ENCODE results near the gene LRRC3.

Gene LRRC3

GRCh38 chr21:44440241-44441040, 14.9 kb upstream of the LRRC3 start:
- no peak for DNase-seq

DNA sequence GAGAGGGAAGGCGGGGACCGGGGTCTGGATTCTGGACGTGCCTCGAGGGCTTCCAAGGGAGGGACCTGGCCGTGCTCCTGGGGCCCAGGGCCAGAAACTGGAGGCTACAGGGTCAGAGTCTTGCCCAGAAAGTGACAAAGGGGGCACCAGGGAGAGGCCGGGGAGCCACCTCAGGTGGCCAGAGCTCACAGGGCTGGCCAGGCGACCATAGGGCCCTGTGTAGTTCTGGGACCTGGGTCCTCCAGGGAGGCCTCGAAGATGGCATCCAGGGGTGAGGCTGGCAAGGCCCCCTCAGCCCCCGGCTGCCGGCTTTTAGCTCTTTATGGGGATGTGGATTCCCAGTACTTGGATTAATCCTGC, 14.3 kb upstream of the LRRC3 start:
- no peak for DNase-seq

DNA sequence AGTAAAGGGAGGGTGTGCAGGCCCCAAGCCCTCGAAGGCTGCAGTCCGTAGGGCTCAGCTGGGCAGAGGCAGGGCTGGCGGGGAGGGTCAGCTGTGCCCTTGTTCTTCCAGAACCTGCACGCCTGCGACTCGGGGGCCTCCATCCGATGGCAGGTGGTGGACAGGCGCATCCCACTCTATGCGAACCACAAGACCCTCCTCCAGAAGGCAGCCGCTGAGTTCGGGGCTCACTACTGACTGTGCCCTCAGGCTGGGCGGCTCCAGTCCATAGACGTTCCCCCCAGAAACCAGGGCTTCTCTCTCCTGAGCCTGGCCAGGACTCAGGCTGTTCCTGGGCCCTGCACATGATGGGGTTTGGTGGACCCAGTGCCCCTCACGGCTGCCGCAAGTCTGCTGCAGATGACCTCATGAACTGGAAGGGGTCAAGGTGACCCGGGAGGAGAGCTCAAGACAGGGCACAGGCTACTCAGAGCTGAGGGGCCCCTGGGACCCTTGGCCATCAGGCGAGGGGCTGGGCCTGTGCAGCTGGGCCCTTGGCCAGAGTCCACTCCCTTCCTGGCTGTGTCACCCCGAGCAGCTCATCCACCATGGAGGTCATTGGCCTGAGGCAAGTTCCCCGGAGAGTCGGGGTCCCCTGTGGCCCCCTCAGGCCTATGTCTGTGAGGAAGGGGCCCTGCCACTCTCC, 13.6 kb upstream of the LRRC3 start:
- DNase-seq, result no peak

- DNase-seq, result no peak
These were observed 12.8 kb upstream of the LRRC3 start for GRCh38 chr21:44442266-44443125.

DNA sequence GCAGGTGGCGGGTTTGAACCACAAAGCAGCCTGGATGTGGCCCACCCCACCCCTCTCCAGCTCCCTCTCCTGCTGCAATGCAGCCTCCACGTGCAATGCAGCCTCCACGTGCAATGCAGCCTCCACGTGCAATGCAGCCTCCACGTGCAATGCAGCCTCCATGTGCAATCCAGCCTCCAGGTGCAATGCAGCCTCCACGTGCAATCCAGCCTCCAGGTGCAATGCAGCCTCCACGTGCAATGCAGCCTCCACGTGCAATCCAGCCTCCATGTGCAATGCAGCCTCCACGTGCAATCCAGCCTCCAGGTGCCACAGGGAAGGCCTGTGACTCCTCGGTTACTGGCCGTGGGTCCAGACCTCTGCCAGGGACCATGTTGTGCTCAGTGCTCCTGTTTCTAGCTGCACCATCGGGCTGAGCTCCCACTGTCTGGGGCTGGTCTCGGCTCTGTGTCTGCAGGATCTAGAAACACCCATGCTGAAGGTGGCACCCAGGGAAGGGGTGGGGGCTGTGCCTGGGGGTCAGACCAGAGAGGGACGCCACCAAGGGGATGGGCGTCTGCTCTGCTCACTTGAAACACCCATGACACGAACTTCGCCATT, 11.9 kb upstream of the LRRC3 start:
- no peak for DNase-seq

- no peak for DNase-seq
These were observed 11.4 kb upstream of the LRRC3 start for GRCh38 chr21:44443891-44444285.

DNA sequence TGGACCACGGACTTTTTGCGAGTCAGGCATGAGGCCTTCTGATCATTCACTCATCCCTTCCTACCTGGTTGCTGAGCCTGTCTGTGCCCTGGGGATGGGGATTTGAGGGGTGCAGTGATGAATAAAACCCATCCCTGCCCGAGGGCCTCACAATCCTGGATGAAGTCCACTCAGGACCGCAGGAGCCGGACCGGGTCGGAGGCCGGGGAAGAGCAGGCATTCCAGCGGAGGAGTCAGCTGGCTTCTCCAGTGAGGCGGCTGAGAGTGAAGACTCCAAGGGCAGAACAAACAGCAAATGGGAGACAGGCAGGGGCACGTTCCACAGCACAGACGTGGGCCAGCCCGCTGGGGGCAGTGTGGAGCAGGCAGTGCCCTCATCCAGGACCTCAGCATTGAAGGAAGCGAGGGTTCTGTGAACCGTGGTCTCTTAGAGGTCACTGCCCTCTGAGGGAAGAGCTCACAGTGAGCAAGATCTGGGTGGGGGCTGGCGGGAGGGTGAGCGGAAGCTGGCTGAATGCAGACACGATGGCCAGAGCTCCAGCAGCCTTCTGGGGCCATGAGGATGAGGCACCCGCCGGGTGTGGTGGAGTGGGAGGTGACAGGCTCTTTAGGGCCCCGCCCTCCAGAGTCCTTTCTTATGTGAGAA, 10.9 kb upstream of the LRRC3 start:
- DNase-seq, result no peak

- no peak for DNase-seq
These were observed 10.0 kb upstream of the LRRC3 start for GRCh38 chr21:44445145-44445812.

DNA sequence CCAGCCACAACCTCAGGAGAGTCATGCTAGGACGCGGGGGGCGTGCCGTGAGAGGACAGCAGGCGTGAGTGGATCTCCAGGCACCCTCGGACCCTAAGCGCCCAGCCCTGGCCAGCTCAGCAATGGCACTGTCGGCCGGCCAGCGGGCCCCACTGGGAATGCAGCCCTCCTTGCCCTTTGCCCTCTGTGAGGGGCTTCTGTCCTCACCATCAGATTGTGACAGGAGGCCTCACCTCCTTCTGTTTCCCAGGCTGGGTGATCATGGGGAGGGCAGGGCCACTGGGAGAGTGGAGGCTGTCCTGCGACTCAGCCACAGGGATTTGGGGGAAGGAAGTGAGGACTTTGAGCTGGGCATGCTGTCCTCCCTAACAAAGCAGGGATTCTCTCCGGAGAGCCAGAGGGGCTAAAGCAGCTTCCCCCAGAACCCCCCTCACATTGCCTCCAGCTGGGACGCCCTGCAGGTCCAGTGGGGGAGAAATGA, 6.6 kb upstream of the LRRC3 start:
- no peak for DNase-seq

DNA sequence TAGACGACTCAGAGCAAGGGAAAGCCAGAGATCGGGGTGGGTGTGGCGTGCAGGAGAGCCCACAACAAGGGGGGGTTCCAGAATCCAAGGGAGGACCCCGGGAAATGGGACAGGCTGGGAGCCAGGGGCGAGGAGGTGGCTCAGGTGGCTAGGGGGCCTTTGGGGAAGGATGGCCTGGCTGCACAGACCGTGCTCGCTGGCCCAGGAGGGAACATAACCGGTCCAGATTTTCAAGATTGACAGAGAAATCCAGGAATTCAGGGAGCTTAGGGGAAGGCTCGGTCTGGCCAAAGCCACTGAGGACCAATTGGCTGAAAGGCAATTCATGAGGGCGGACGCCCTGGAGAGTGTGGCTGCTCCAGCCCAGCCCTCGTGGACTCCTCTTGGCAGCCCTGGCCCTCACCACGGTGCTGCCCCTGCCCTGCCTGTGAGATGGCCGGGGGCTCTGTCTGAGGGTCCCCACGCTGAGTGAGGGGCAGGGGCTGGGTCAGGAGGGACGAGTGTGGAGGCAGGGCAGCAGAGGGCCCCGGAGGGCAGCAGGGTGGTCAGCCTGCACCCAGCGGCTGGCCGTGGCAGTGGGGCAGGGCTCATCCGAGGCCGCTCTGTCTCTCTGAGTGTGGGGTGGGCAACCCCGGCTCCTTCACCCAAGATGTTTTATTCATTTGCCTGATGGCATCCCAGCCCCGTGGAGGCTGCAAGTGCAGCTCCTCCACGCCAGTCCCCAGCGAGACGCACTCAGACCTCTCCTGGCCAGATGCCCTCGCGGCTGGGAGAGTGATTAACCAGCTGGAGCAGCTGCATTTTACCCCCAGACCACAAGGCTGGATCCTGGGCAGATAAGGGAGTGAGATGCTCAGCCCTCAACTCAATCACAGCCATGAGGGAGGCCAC, 5.6 kb upstream of the LRRC3 start:
- DNase-seq, result no peak

- DNase-seq, result no peak
These were observed 4.9 kb upstream of the LRRC3 start for GRCh38 chr21:44450402-44450801.

DNA sequence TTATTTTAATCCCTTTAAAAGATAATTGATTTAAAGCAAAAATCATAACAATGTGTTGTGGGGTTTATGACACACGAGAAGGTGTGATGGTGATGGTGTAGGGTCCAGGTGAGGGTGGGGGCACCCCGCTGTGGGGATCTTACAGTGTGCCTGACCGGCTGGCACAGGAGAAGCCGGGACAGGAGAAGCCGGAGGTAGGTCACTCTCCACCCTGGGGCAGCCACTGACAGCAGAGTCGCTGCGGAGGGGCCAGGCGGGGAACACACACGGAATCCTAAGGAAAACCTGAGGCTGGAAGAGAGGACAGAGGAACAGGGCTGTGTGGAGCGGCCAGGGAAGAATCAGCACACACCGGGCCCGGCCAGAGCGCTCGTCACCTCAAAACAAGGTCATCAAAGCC, 4.3 kb upstream of the LRRC3 start:
- DNase-seq, result no peak

DNA sequence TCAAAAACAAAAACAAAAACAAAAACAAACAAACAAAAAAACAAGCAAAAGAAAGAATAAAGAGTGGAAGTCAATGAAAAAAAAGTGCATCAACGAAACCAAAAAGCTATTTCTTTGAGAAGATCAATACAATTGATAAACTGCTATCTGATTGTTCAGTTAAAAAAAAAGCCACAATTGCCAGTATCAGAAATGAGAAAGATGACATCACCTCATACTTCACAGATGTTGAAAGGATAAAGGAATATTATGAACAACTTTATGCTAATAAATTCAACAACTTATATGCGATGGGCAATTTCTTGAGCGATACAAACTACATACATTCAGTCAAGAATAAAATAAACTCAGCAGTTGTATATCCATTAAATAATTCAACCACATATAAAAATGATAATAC, 2.2 kb upstream of the LRRC3 start:
- DNase-seq, result no peak

GRCh38 chr21:44454058-44454457, 1.3 kb upstream of the LRRC3 start:
- no peak for DNase-seq

DNA sequence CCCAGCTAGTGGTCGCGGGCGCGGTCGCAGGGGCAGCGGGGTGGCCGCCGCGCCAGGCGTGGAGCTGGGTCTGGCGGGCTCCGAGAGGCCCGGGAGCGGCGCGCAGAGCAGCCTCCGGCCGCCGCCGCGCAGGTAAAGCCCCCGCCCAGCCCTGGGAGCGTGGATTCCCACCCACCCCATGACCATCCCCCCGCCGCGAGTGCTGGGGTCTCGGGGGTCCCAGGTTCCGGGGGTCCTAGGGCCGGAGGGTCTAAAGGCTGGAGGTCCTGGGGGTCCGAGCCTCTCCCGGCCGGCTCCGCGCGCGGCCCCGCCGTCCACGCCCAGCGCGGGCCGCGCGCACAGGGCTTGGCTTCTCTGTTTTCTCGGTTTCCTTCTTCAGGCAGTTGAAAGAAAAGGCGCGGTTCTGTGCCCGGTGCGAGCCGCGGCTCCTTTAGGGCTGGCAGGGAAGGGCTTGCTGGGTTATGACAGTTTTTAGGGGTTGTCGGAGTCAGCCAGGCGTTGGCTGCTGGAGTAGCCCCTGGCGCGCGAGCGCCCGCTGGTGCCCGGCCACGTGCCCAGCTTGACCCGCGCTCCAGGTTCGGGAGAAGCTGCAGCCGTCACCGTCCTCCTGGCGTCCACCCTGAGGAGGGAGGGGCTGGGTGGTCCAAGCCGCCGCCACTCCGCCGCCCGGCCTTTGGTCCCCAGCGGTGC, 359 bp downstream of the LRRC3 start:
- no peak for DNase-seq

GRCh38 chr21:44456214-44456914, 1.1 kb downstream of the LRRC3 start:
- DNase-seq, result no peak

DNA sequence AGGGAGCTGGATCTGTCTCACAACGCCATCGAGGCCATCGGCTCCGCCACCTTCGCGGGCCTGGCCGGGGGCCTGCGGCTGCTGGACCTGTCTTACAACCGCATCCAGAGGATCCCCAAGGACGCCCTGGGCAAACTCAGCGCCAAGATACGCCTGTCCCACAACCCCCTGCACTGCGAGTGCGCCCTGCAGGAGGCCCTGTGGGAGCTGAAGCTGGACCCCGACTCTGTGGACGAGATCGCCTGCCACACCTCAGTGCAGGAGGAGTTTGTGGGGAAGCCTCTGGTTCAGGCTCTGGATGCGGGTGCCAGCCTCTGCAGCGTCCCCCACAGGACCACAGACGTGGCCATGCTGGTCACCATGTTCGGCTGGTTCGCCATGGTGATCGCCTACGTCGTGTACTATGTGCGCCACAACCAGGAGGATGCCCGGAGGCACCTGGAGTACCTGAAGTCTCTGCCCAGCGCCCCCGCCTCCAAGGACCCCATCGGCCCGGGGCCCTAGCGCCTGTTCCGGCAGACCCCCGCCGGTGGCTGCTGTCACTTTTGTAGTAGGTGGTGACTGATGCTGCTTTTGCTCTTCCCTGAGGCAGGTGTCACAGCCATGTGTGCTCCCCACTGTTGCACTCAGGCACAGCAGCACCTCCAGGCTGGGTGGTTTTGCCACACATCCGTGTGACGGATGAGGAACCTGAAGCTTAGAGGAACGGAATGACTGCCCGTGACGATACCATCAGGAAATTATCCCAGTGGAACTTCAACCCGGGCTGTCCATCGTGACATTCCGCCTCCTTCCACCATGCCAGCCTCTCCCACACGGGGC, 1.8 kb downstream of the LRRC3 start:
- DNase-seq, result no peak

DNA sequence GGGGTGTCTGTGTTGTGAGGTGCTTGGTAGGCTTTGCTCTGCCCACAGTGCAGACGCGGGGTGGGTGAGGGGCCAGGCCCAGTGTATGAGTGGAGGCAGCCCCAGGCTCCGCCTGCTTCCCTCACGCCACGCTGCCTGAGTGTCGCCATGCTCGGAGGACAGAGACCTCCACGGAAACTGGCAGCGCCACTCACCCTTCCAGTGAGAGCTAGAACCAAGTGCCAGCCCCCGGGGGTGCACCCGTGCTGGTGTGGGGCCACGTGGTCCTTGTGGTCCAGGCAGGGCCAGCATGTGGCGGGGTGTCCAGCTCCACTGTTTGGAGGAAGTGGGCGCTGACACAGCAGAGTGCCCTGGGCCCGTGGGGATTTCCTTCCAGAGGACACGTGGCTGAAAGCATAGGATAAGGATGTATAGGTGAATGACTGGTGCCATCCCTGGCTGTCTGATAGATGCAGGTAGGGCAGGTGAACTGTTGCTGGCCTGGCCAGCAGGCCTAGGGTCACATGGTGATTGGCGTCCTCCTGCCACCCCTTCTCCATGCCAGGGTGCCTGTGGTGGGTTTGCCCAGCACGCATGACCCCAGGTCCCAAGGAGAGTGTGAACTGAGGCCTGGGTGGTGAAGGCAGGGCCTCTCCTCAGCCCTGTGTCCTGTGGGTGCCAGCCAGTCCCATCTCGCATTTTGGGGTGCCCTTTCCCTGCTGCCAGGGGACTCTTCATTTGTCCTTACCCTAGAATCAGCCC, 3.8 kb downstream of the LRRC3 start:
- DNase-seq, result no peak

Measured in GOT3 (cell line).